ENCODE results near the gene LCLAT1.
"Not testable (repeated sequence)": the region's sequence is repeated elsewhere in the genome, so short reads cannot be mapped to it uniquely, and the experiment has no call there.

Gene LCLAT1

DNA sequence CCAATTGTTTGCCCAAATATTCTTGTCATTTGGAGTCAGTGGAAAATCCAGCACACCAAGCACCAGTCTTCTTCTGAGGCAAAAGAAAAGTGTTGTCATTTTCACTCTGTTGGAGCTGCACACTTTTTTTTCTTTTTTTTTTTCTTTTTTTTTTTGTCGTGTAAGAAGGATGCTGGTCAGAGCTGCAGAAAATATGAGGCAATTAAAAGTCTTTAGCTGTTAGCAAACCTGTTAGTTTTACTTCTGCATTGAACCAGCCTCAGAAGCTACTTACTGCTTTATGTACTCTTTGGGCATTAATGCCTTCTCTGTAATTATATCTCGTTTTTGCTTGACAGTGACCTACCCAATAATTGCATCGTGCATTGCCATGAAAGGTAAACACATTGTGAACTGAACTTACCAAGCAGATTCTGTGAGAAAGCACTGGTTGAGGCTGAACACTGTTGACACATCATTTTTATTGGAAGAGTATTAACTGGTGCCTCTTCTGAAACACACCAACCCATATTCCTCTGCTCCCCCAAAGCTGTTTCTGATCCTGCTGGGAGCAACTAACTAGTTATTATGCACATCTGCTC is 194.8 kb downstream of the LCLAT1 start:
- Histone ChIP-seq H3K4me1 (ENCODE audit: insufficient read depth, low read length) (no peaks in the 10 kb centered on the region), H3K4me3 (ENCODE audit: low read depth in 1 of 2, low read length in 2 of 2) (no peak overlapping the region), H3K9ac (ENCODE audit: low read depth, low read length) (no peak overlapping the region), H4K20me1 (ENCODE audit: insufficient read depth, low read length) (no peaks in the 10 kb centered on the region), H3K79me2 (ENCODE audit: insufficient read depth, low read length) (no peaks in the 10 kb centered on the region), H3K36me3 (ENCODE audit: insufficient read depth, low read length) (peaks cover 14% of the 10 kb centered on the region), H3K4me2 (ENCODE audit: insufficient read depth, low read length) (no peak overlapping the region), H3K27ac (ENCODE audit: low read length) (no peak overlapping the region), H2AFZ (ENCODE audit: low read depth, low read length) (no peak overlapping the region), H3K27me3 (ENCODE audit: insufficient read depth, low read length, poor library complexity) (no peaks in the 10 kb centered on the region), H3K9me3 (ENCODE audit: insufficient read depth, low read length, severe bottlenecking) (no peaks in the 10 kb centered on the region)
- ATAC-seq (ENCODE audit: insufficient read depth, low read depth) (no peak), DNase-seq (no peak)
- TF ChIP-seq, protein P1, sequence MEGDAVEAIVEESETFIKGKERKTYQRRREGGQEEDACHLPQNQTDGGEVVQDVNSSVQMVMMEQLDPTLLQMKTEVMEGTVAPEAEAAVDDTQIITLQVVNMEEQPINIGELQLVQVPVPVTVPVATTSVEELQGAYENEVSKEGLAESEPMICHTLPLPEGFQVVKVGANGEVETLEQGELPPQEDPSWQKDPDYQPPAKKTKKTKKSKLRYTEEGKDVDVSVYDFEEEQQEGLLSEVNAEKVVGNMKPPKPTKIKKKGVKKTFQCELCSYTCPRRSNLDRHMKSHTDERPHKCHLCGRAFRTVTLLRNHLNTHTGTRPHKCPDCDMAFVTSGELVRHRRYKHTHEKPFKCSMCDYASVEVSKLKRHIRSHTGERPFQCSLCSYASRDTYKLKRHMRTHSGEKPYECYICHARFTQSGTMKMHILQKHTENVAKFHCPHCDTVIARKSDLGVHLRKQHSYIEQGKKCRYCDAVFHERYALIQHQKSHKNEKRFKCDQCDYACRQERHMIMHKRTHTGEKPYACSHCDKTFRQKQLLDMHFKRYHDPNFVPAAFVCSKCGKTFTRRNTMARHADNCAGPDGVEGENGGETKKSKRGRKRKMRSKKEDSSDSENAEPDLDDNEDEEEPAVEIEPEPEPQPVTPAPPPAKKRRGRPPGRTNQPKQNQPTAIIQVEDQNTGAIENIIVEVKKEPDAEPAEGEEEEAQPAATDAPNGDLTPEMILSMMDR (IDR thresholded peaks at IDR 0.05; ENCODE audit: borderline replicate concordance, extremely low read depth, low read length, poor library complexity, severe bottlenecking), result no peak
- TF ChIP-seq EZH2 (IDR thresholded peaks at IDR 0.05; ENCODE audit: borderline replicate concordance, low read depth, low read length, severe bottlenecking), result no peak

GRCh38 chr2:30643013-30643412 is 196.0 kb downstream of the LCLAT1 start:
- H3K27me3 ChIP-seq (ENCODE audit: insufficient read depth, low read length, poor library complexity); H3K4me3 ChIP-seq (ENCODE audit: low read depth in 1 of 2, low read length in 2 of 2); H3K27ac ChIP-seq (ENCODE audit: low read length); ATAC-seq (ENCODE audit: insufficient read depth, low read depth); H3K9ac ChIP-seq (ENCODE audit: low read depth, low read length); H2AFZ ChIP-seq (ENCODE audit: low read depth, low read length); H4K20me1 ChIP-seq (ENCODE audit: insufficient read depth, low read length); DNase-seq; H3K79me2 ChIP-seq (ENCODE audit: insufficient read depth, low read length); H3K9me3 ChIP-seq (ENCODE audit: insufficient read depth, low read length, severe bottlenecking); H3K4me2 ChIP-seq (ENCODE audit: insufficient read depth, low read length); H3K4me1 ChIP-seq (ENCODE audit: insufficient read depth, low read length): not testable (repeated sequence)
- peaks cover 14% of the 10 kb centered on the region for H3K36me3 ChIP-seq (ENCODE audit: insufficient read depth, low read length)

- no peaks in the 10 kb centered on the region for H3K27me3 ChIP-seq (ENCODE audit: insufficient read depth, low read length, poor library complexity)
- no peak overlapping the region for H2AFZ ChIP-seq (ENCODE audit: low read depth, low read length)
- H3K9me3 ChIP-seq (ENCODE audit: insufficient read depth, low read length, severe bottlenecking), result no peaks in the 10 kb centered on the region
- H3K4me2 ChIP-seq (ENCODE audit: insufficient read depth, low read length), result no peak overlapping the region
- H3K27ac ChIP-seq (ENCODE audit: low read length), result no peak overlapping the region
- DNase-seq, result no peak
- peaks cover 14% of the 10 kb centered on the region for H3K36me3 ChIP-seq (ENCODE audit: insufficient read depth, low read length)
- no peak overlapping the region for H3K4me3 ChIP-seq (ENCODE audit: low read depth in 1 of 2, low read length in 2 of 2)
- no peak overlapping the region for H3K9ac ChIP-seq (ENCODE audit: low read depth, low read length)
- TF ChIP-seq, protein P1 (IDR thresholded peaks at IDR 0.05; ENCODE audit: borderline replicate concordance, extremely low read depth, low read length, poor library complexity, severe bottlenecking), result no peak
- no peak for TF ChIP-seq EZH2 (IDR thresholded peaks at IDR 0.05; ENCODE audit: borderline replicate concordance, low read depth, low read length, severe bottlenecking)
- no peaks in the 10 kb centered on the region for H3K79me2 ChIP-seq (ENCODE audit: insufficient read depth, low read length)
- H3K4me1 ChIP-seq (ENCODE audit: insufficient read depth, low read length), result no peaks in the 10 kb centered on the region
- ATAC-seq (ENCODE audit: insufficient read depth, low read depth), result no peak
- no peaks in the 10 kb centered on the region for H4K20me1 ChIP-seq (ENCODE audit: insufficient read depth, low read length)
Measured at GRCh38 chr2:30643674-30644073, 196.6 kb downstream of the LCLAT1 start.

- no peak for ATAC-seq (ENCODE audit: insufficient read depth, low read depth)
- Histone ChIP-seq H3K9me3 (ENCODE audit: insufficient read depth, low read length, severe bottlenecking) (no peaks in the 10 kb centered on the region), H3K27ac (ENCODE audit: low read length) (no peak overlapping the region), H3K4me1 (ENCODE audit: insufficient read depth, low read length) (no peaks in the 10 kb centered on the region), H2AFZ (ENCODE audit: low read depth, low read length) (no peak overlapping the region), H3K4me3 (ENCODE audit: low read depth in 1 of 2, low read length in 2 of 2) (no peak overlapping the region), H3K4me2 (ENCODE audit: insufficient read depth, low read length) (no peak overlapping the region), H3K27me3 (ENCODE audit: insufficient read depth, low read length, poor library complexity) (no peaks in the 10 kb centered on the region), H3K79me2 (ENCODE audit: insufficient read depth, low read length) (no peaks in the 10 kb centered on the region), H3K9ac (ENCODE audit: low read depth, low read length) (no peak overlapping the region), H3K36me3 (ENCODE audit: insufficient read depth, low read length) (peaks cover 10% of the 10 kb centered on the region), H4K20me1 (ENCODE audit: insufficient read depth, low read length) (no peaks in the 10 kb centered on the region)
- no peak for DNase-seq
- no peak for TF ChIP-seq EZH2 (IDR thresholded peaks at IDR 0.05; ENCODE audit: borderline replicate concordance, low read depth, low read length, severe bottlenecking)
- TF ChIP-seq, protein P1 (IDR thresholded peaks at IDR 0.05; ENCODE audit: borderline replicate concordance, extremely low read depth, low read length, poor library complexity, severe bottlenecking), result no peak
Measured at GRCh38 chr2:30645081-30645744, 198.2 kb downstream of the LCLAT1 start.

Data from DND-41 (cell line).